GM18519 (cell line): ENCODE results near the gene BCOR.

Source experiments
- ATAC-seq: cut with Tn5 transposase; IDR thresholded peaks from one replicate; pipeline ENCODE4 v1.9.1; 2021; ENCODE audit warnings: mild to moderate bottlenecking, moderate library complexity; ENCODE audit not compliant: unreplicated experiment, low FRiP score

The BCOR gene

DNA sequence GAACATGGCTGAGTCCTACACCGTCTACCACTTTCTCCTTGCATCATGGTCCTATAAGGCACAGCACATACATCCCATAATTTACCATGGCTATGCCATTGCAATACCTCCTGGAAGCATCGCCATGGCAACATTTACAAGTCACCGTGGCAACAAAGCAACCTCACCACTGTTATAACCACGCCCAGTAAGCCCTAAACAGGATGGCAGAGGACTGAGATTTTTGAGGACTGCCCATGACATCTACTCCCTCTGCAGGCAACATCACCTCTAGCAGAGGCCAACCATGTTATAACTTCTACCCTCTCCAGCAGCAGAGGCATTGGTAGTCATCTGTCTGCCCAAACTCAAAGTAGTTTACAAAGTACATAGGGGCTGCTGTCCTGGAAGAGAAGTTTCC, 29.7 kb downstream of the BCOR start:
- no peak for ATAC-seq

DNA sequence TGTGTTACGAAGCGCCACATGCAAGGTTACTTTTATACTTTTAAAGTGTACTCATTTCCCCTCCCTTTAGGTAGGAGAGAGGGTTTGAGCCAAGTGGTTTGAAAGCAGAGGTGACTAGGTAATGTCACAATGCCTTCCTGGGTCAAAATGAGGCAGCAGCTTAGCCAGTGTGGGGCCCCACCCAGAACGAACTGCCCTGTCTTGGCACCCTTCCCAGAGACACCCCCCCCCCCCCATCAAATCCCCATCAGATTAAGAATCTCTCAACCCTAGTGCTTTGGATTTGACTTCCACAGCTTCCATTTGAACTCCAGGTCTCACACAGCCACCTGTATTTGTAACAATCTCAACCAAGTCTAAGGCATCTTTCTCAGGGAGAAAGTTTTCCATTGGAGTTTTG, 31.1 kb downstream of the BCOR start:
- no peak for ATAC-seq

DNA sequence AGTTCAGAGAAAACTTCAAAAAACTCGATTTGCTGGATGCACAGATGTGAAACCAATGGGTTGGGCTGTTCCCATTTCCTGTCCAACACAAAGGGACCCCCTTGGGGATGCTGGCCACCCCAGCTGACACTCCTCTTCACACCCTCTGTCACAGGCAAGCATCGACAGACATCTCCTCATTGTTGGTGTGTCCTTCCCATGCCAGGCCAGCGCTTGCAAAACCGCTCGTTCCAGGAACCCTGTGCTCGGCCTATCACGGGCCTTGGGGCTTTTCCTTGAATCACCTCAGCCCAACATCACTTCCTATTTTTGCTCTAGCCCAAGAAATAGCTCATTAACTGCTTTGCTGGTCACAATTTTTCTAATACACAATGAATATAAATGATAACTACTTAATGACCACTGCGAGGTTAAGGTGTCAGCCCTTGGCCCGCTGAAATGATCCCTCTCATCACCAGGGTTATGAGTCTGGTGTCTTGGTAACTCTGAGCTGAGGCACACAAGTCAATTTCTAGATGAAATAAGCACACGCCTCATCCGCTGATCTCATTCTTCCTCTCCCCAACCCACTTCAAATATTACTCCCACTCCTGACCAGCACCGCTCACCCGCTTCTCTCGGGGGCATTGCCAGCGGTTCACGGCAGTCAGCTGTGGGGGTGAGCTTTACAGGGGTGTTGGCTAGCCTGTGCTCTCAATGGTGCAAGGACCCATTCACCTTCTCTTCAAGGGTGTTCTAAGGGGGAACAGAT, 32.3 kb downstream of the BCOR start:
- no peak for ATAC-seq

- ATAC-seq = no peak
These were observed 33.6 kb downstream of the BCOR start for GRCh38 chrX:40064055-40064597.

GRCh38 chrX:40063555-40063954, 34.2 kb downstream of the BCOR start:
- no peak for ATAC-seq

GRCh38 chrX:40062525-40063155, 35.1 kb downstream of the BCOR start:
- ATAC-seq = no peak

- ATAC-seq = no peak
These were observed 35.8 kb downstream of the BCOR start for GRCh38 chrX:40061871-40062524.

- ATAC-seq = no peak
These were observed 36.8 kb downstream of the BCOR start for GRCh38 chrX:40061005-40061404.

GRCh38 chrX:40060356-40060845, 37.4 kb downstream of the BCOR start:
- ATAC-seq = no peak

- no peak for ATAC-seq
These were observed 39.0 kb downstream of the BCOR start for GRCh38 chrX:40058719-40059118.

DNA sequence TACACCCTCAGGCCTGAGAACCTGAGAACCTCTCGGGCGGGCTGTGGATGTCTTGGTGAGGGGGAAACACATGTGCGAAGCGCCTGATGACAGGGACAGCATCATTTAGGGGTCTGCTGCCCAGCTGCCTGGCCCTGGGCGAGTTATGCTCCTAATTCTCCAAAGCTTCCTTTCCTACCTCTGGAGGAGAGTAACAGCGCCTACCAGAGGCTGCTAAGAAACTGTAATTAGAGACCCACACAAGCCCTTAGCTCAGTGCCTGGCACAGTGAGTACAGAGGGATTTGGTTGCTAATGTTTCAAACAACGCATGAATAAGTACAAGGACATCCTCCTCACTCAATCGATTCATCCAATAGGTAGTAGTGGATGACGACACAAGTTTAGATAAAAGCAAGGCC, 40.4 kb downstream of the BCOR start:
- no peak for ATAC-seq

DNA sequence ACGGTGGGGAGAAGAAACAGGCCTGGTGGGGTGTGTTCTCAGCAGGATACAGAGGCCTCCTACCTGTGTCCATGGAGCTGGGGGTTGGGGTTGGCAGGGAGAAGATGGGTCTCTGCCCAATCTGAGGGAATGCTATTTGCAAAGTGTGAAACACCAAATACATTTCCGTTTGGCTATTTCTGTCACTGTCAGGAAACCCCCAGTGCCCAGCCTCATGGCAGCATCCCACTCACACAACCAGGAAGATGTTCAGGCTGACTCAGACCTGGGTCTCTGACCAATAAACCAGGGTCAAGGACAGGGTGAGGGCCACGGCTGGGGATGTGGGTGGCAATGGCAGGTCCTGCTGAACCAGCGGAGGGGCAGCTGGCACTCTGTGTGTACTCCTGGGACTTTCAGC, 41.3 kb downstream of the BCOR start:
- ATAC-seq = no peak

DNA sequence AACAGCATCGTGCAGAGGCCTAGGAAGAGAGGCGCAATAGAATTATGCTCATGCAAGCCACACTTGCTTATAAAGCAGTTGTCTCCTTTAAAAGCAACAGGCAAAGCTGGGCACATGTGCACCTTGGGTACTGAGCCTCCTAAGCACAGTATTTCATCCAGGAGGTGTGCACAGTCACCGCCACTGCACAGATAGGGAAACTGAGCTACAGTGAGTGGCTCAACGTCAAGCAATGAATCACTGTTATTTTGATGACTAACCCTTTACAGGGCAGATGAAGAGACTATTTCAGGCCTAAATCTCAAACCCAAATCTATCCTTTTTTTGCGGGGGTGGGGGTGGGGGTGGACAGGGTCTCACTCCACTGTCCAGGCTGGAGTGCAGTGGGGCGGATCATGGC, 42.3 kb downstream of the BCOR start:
- ATAC-seq = no peak

DNA sequence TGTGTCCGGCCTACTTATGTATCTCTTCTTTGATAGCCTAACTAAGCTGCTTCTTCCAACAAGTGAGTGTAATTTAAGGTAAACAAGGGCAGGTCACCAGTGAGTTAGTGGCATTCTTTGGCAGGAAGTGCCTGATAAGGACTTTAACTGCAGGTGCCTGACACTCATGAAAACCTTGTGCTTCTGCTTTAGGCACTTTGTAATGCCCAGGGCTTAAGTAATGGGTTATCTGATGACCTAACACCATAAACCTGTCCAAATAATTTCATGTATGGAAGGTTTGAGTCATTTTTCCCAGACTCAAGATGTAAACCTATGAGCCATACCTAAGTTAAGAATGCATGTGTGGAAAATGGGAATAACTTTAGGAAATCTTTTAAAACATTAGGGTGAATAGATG, 43.0 kb downstream of the BCOR start:
- no peak for ATAC-seq

GRCh38 chrX:40050532-40050931, 47.2 kb downstream of the BCOR start:
- no peak for ATAC-seq

- ATAC-seq = no peak
These were observed 48.6 kb downstream of the BCOR start for GRCh38 chrX:40049084-40049641.

GRCh38 chrX:40047485-40047884, 50.3 kb downstream of the BCOR start:
- ATAC-seq = no peak

- no peak for ATAC-seq
These were observed 53.9 kb downstream of the BCOR start for GRCh38 chrX:40043895-40044294.

- no peak for ATAC-seq
These were observed 55.8 kb downstream of the BCOR start for GRCh38 chrX:40041915-40042314.

DNA sequence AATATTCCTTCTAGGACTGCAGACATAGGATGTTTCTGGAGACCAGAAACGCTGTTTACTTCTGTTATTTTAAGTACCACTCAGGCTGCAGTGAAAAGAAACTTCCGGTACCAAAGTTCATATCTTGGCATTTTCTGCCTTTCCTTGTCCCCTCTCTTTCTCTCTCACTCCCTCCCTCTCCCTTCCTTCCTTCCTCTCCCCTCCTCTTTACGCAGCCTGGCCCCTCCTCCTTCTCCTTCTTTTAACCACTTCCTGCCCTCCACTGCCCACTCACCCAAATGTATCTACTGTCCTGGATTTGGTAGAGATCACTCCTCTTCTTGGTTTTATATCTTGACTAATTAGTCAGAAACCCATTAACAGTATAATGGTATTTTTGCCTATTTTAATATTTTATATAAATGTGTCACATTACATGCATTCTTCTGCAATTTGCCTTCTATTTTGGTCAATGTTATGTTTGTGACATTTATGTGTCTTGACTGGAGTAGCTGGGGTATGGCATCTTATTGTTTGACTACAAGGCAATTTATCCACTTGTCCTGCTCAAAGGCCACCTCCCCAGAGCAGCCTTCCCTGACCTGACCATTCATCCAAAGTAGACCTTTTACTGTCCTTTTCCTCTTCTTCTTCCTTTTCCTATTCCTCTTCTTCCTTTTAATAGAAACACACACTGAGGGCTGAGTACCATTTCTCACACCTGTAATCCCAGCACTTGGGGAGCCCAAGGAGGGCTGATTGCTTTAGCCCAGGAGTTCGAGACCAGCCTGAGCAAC, 56.9 kb downstream of the BCOR start:
- ATAC-seq = no peak
